Measurements from ENCODE around the gene SGO1.

- no peak for TF ChIP-seq CTCF (conservative IDR thresholded peaks at IDR 0.05; ENCODE audit: low read depth, low read length)
- no peak for TF ChIP-seq EZH2 (IDR thresholded peaks at IDR 0.05; ENCODE audit: borderline replicate concordance, low read depth, low read length, poor library complexity, severe bottlenecking)
These were observed 44.2 kb downstream of the SGO1 start for GRCh38 chr3:20141851-20142250.

Measured in A673 (cell line).